ENCODE measurements around the gene TMEM101. TPM values are rescaled to one million over a fixed set of nuclear protein-coding genes. Genes with fewer than 3 reads are reported as not detected.
"Not testable (repeated sequence)": the region's sequence is repeated elsewhere in the genome, so short reads cannot be mapped to it uniquely, and the experiment has no call there.

Gene TMEM101
- polyA plus RNA-seq, 2 donors: 12.9 to 26.5 TPM

- H3K4me3 ChIP-seq (ENCODE audit: low read depth in 1 of 2, low read length in 2 of 2): no peak overlapping the region
- 82 to 83% methylated on average over 4 of the region's 4 CpGs for WGBS, 2 donors
- H3K4me1 ChIP-seq (ENCODE audit: control insufficient read depth in 2 of 2, insufficient read depth in 2 of 2, low read length in 1 of 2): no peaks in the 10 kb centered on the region
- no peak overlapping the region for H3K27ac ChIP-seq (ENCODE audit: low read depth in 2 of 2, low read length in 1 of 2)
- no peaks in the 10 kb centered on the region for H3K27me3 ChIP-seq (ENCODE audit: control insufficient read depth in 1 of 2, insufficient read depth in 2 of 2, low read length in 2 of 2)
- peaks cover 0 to 4% of the 10 kb centered on the region in 2 donors for H3K36me3 ChIP-seq (ENCODE audit: control insufficient read depth in 2 of 2, insufficient read depth in 2 of 2, low read length in 1 of 2)
- no peaks in the 10 kb centered on the region for H3K9me3 ChIP-seq (ENCODE audit: control insufficient read depth in 2 of 2, insufficient read depth in 1 of 2, low read depth in 1 of 2, low read length in 1 of 2)
Measured at GRCh38 chr17:44045486-44045885, 30.7 kb upstream of the TMEM101 start.

GRCh38 chr17:44044071-44044470 is 29.3 kb upstream of the TMEM101 start:
- Histone ChIP-seq H3K9me3 (ENCODE audit: control insufficient read depth in 2 of 2, insufficient read depth in 1 of 2, low read depth in 1 of 2, low read length in 1 of 2) (no peaks in the 10 kb centered on the region), H3K4me1 (ENCODE audit: control insufficient read depth in 2 of 2, insufficient read depth in 2 of 2, low read length in 1 of 2) (no peaks in the 10 kb centered on the region), H3K4me3 (ENCODE audit: low read depth in 1 of 2, low read length in 2 of 2) (no peak overlapping the region), H3K27me3 (ENCODE audit: control insufficient read depth in 1 of 2, insufficient read depth in 2 of 2, low read length in 2 of 2) (no peaks in the 10 kb centered on the region), H3K36me3 (ENCODE audit: control insufficient read depth in 2 of 2, insufficient read depth in 2 of 2, low read length in 1 of 2) (no peaks in the 10 kb centered on the region), H3K27ac (ENCODE audit: low read depth in 2 of 2, low read length in 1 of 2) (no peak overlapping the region)
- WGBS, 2 donors: 31 to 55% methylated on average over 1 of the region's 1 CpG

GRCh38 chr17:44043272-44043696 is 28.5 kb upstream of the TMEM101 start:
- Histone ChIP-seq H3K4me1 (ENCODE audit: control insufficient read depth in 2 of 2, insufficient read depth in 2 of 2, low read length in 1 of 2) (no peaks in the 10 kb centered on the region), H3K27me3 (ENCODE audit: control insufficient read depth in 1 of 2, insufficient read depth in 2 of 2, low read length in 2 of 2) (no peaks in the 10 kb centered on the region), H3K27ac (ENCODE audit: low read depth in 2 of 2, low read length in 1 of 2) (peak overlapping the region; percentile 51 to 62), H3K4me3 (ENCODE audit: low read depth in 1 of 2, low read length in 2 of 2) (no peak overlapping the region), H3K9me3 (ENCODE audit: control insufficient read depth in 2 of 2, insufficient read depth in 1 of 2, low read depth in 1 of 2, low read length in 1 of 2) (no peaks in the 10 kb centered on the region), H3K36me3 (ENCODE audit: control insufficient read depth in 2 of 2, insufficient read depth in 2 of 2, low read length in 1 of 2) (peaks cover 0 to 2% of the 10 kb centered on the region in 2 donors)
- WGBS, 2 donors: 47 to 49% methylated on average over 4 of the region's 4 CpGs

GRCh38 chr17:44039829-44040635 is 25.3 kb upstream of the TMEM101 start:
- H3K27me3 ChIP-seq (ENCODE audit: control insufficient read depth in 1 of 2, insufficient read depth in 2 of 2, low read length in 2 of 2): no peaks in the 10 kb centered on the region
- H3K9me3 ChIP-seq (ENCODE audit: control insufficient read depth in 2 of 2, insufficient read depth in 1 of 2, low read depth in 1 of 2, low read length in 1 of 2): no peaks in the 10 kb centered on the region
- H3K4me1 ChIP-seq (ENCODE audit: control insufficient read depth in 2 of 2, insufficient read depth in 2 of 2, low read length in 1 of 2): no peaks in the 10 kb centered on the region
- H3K4me3 ChIP-seq (ENCODE audit: low read depth in 1 of 2, low read length in 2 of 2): no peak overlapping the region
- H3K27ac ChIP-seq (ENCODE audit: low read depth in 2 of 2, low read length in 1 of 2): peak overlapping the region in 1 of 2 donors; percentile 40
- H3K36me3 ChIP-seq (ENCODE audit: control insufficient read depth in 2 of 2, insufficient read depth in 2 of 2, low read length in 1 of 2): peaks cover 8 to 9% of the 10 kb centered on the region in 2 donors
- 40 to 55% methylated on average over 6 of the region's 6 CpGs for WGBS, 2 donors

GRCh38 chr17:44038604-44039011 is 23.8 kb upstream of the TMEM101 start:
- H3K4me1 ChIP-seq (ENCODE audit: control insufficient read depth in 2 of 2, insufficient read depth in 2 of 2, low read length in 1 of 2): no peaks in the 10 kb centered on the region
- no peak overlapping the region for H3K4me3 ChIP-seq (ENCODE audit: low read depth in 1 of 2, low read length in 2 of 2)
- no peak overlapping the region for H3K27ac ChIP-seq (ENCODE audit: low read depth in 2 of 2, low read length in 1 of 2)
- H3K36me3 ChIP-seq (ENCODE audit: control insufficient read depth in 2 of 2, insufficient read depth in 2 of 2, low read length in 1 of 2): peaks cover 13 to 14% of the 10 kb centered on the region in 2 donors
- 73 to 77% methylated on average over 3 of the region's 3 CpGs for WGBS, 2 donors
- no peaks in the 10 kb centered on the region for H3K9me3 ChIP-seq (ENCODE audit: control insufficient read depth in 2 of 2, insufficient read depth in 1 of 2, low read depth in 1 of 2, low read length in 1 of 2)
- H3K27me3 ChIP-seq (ENCODE audit: control insufficient read depth in 1 of 2, insufficient read depth in 2 of 2, low read length in 2 of 2): no peaks in the 10 kb centered on the region

GRCh38 chr17:44037471-44037870 is 22.7 kb upstream of the TMEM101 start:
- peaks cover 13 to 16% of the 10 kb centered on the region in 2 donors for H3K36me3 ChIP-seq (ENCODE audit: control insufficient read depth in 2 of 2, insufficient read depth in 2 of 2, low read length in 1 of 2)
- H3K27me3 ChIP-seq (ENCODE audit: control insufficient read depth in 1 of 2, insufficient read depth in 2 of 2, low read length in 2 of 2): no peaks in the 10 kb centered on the region

GRCh38 chr17:44034688-44035087 is 19.9 kb upstream of the TMEM101 start:
- not testable (repeated sequence) for H3K9me3 ChIP-seq (ENCODE audit: control insufficient read depth in 2 of 2, insufficient read depth in 1 of 2, low read depth in 1 of 2, low read length in 1 of 2)
- WGBS, 2 donors: no CpG with 5 or more reads among the region's 3 CpGs

More at GRCh38 chr17:44037471-44037870, 22.7 kb upstream of the TMEM101 start:
- H3K27ac ChIP-seq (ENCODE audit: low read depth in 2 of 2, low read length in 1 of 2): no peak overlapping the region
- 92 to 100% methylated on average over 2 of the region's 2 CpGs for WGBS, 2 donors
- no peaks in the 10 kb centered on the region for H3K4me1 ChIP-seq (ENCODE audit: control insufficient read depth in 2 of 2, insufficient read depth in 2 of 2, low read length in 1 of 2)
- no peaks in the 10 kb centered on the region for H3K9me3 ChIP-seq (ENCODE audit: control insufficient read depth in 2 of 2, insufficient read depth in 1 of 2, low read depth in 1 of 2, low read length in 1 of 2)
- H3K4me3 ChIP-seq (ENCODE audit: low read depth in 1 of 2, low read length in 2 of 2): no peak overlapping the region

GRCh38 chr17:44033861-44034408 is 19.2 kb upstream of the TMEM101 start:
- no peak overlapping the region for H3K27ac ChIP-seq (ENCODE audit: low read depth in 2 of 2, low read length in 1 of 2)
- WGBS, 2 donors: 68 to 71% methylated on average over 3 of the region's 3 CpGs
- no peaks in the 10 kb centered on the region for H3K4me1 ChIP-seq (ENCODE audit: control insufficient read depth in 2 of 2, insufficient read depth in 2 of 2, low read length in 1 of 2)
- peaks cover 13 to 27% of the 10 kb centered on the region in 2 donors for H3K36me3 ChIP-seq (ENCODE audit: control insufficient read depth in 2 of 2, insufficient read depth in 2 of 2, low read length in 1 of 2)
- H3K27me3 ChIP-seq (ENCODE audit: control insufficient read depth in 1 of 2, insufficient read depth in 2 of 2, low read length in 2 of 2): no peaks in the 10 kb centered on the region
- no peaks in the 10 kb centered on the region for H3K9me3 ChIP-seq (ENCODE audit: control insufficient read depth in 2 of 2, insufficient read depth in 1 of 2, low read depth in 1 of 2, low read length in 1 of 2)
- H3K4me3 ChIP-seq (ENCODE audit: low read depth in 1 of 2, low read length in 2 of 2): no peak overlapping the region

More at GRCh38 chr17:44034688-44035087, 19.9 kb upstream of the TMEM101 start:
- H3K27me3 ChIP-seq (ENCODE audit: control insufficient read depth in 1 of 2, insufficient read depth in 2 of 2, low read length in 2 of 2); H3K27ac ChIP-seq (ENCODE audit: low read depth in 2 of 2, low read length in 1 of 2); H3K4me3 ChIP-seq (ENCODE audit: low read depth in 1 of 2, low read length in 2 of 2); H3K4me1 ChIP-seq (ENCODE audit: control insufficient read depth in 2 of 2, insufficient read depth in 2 of 2, low read length in 1 of 2): not testable (repeated sequence)
- H3K36me3 ChIP-seq (ENCODE audit: control insufficient read depth in 2 of 2, insufficient read depth in 2 of 2, low read length in 1 of 2): peaks cover 13 to 24% of the 10 kb centered on the region in 2 donors

GRCh38 chr17:44030482-44030881 is 15.7 kb upstream of the TMEM101 start:
- H3K9me3 ChIP-seq (ENCODE audit: control insufficient read depth in 2 of 2, insufficient read depth in 1 of 2, low read depth in 1 of 2, low read length in 1 of 2): no peaks in the 10 kb centered on the region
- no peaks in the 10 kb centered on the region for H3K4me1 ChIP-seq (ENCODE audit: control insufficient read depth in 2 of 2, insufficient read depth in 2 of 2, low read length in 1 of 2)
- H3K4me3 ChIP-seq (ENCODE audit: low read depth in 1 of 2, low read length in 2 of 2): no peak overlapping the region
- peaks cover 6 to 22% of the 10 kb centered on the region in 2 donors for H3K36me3 ChIP-seq (ENCODE audit: control insufficient read depth in 2 of 2, insufficient read depth in 2 of 2, low read length in 1 of 2)
- WGBS, 2 donors: 87 to 94% methylated on average over 3 of the region's 3 CpGs
- no peak overlapping the region for H3K27ac ChIP-seq (ENCODE audit: low read depth in 2 of 2, low read length in 1 of 2)
- no peaks in the 10 kb centered on the region for H3K27me3 ChIP-seq (ENCODE audit: control insufficient read depth in 1 of 2, insufficient read depth in 2 of 2, low read length in 2 of 2)

All from esophagus (tissue), 2 donors.